Pancreas (tissue), 10 donors: Measurements from ENCODE around the gene RDH8. TPM values are rescaled to one million over a fixed set of nuclear protein-coding genes. Genes with fewer than 3 reads are reported as not detected.

Experiments used
- ATAC-seq, 4 donors: fragments of 200-7000 bp; cut with Tn5 transposase; one replicate each; pipeline versions ENCODE4 v1.8.0 to v1.9.1; 2020; ENCODE audit warnings: mild to moderate bottlenecking in 4 of 4, moderate library complexity in 4 of 4
- DNase-seq, 6 donors: peaks; one replicate each; pipeline ENCODE4 v3.0.0-alpha.2; 2020
- FAIRE-seq: peaks from 2 replicates; lab custom pipeline; 2012; peaks lifted over from hg19 to GRCh38; lab: Jason Lieb, UNC
- H3K27ac ChIP-seq, 4 donors: fragments of 200-600 bp; sonication (generic); 1 replicate in 3 of 4; 2 replicates in 1 of 4; pipeline versions ENCODE4 v1.5.0 to v1.8.0; 2020
- H3K27me3 ChIP-seq, 4 donors: fragments of 200-600 bp; one replicate each; pipeline ENCODE4 v1.8.0; 2021
- H3K36me3 ChIP-seq, 3 donors: fragments of 200-600 bp; sonication (generic) in 1 of 3; one replicate each; pipeline versions ENCODE4 v1.5.0 to v1.8.0; 2020 to 2021
- H3K4me1 ChIP-seq, 3 donors: fragments of 200-600 bp; one replicate each; pipeline ENCODE4 v1.8.0; 2021
- H3K4me3 ChIP-seq, 4 donors: fragments of 200-600 bp; sonication (generic) in 2 of 4; one replicate each; pipeline versions ENCODE4 v1.5.0 to v1.8.0; 2020 to 2021
- H3K9me3 ChIP-seq, 4 donors: fragments of 200-600 bp; one replicate each; pipeline ENCODE4 v1.8.0; 2021
- CTCF ChIP-seq, 4 donors: fragments of 200-600 bp; sonication (generic) in 3 of 4; IDR thresholded peaks; one replicate each; pipeline versions ENCODE4 v1.5.0 to v1.8.0; 2021; ENCODE audit warnings: antibody characterized with exemption in 4 of 4
- WGBS, 2 donors: extraction: QIAGEN DNeasy Blood & Tissue Kit; methylation state at CpG; one replicate each; pipeline ENCODE4 v1.1.7; 2013; 5-methylcytosine and 5-hydroxymethylcytosine counted together
- intact Hi-C, 3 donors: fragments of 100-400 bp; cut with DNase I; formaldehyde crosslinking; loops; one replicate each; pipeline versions ENCODE4 v1.11.1 to v1.14.2; 2022
- polyA plus RNA-seq, 2 donors: library from polyadenylated mRNA; stranded (reverse); fragments of 200-250 nt; gene quantifications; one replicate each; pipeline ENCODE4 v1.2.3, GENCODE V29; 2013
- total RNA-seq, 6 donors: library from RNA; stranded (reverse); fragmentation: NEBNext Ultra II Directional in 4 of 6; extraction: Animal tissue kit (Norgen Biotek cat#: 25700) in 4 of 6; gene quantifications; one replicate each; pipeline versions ENCODE4 v1.2.1 to v1.2.4, GENCODE V29; 2021 to 2023
- donor health status: healthy with polysubstance abuse.
- donor health status: DM: no; HTN: no; CAD: no; lungs with moderate emphysema.
- donor health status: DM: no; HTN: no; CAD: no.
- donor health status: control.
- donor health status: control.
- donor health status: Bipolar disorder and iron deficiency.
- donor health status: DM: yes; HTN: yes; CAD: no.
- donor health status: DM: no; HTN: no; CAD: no.
- donor health status: DM: no; HTN: no; CAD: no.
- donor health status: DM: yes; HTN: yes; CAD: no.

The RDH8 gene
- total and polyA plus RNA-seq, 8 donors: not detected

DNA sequence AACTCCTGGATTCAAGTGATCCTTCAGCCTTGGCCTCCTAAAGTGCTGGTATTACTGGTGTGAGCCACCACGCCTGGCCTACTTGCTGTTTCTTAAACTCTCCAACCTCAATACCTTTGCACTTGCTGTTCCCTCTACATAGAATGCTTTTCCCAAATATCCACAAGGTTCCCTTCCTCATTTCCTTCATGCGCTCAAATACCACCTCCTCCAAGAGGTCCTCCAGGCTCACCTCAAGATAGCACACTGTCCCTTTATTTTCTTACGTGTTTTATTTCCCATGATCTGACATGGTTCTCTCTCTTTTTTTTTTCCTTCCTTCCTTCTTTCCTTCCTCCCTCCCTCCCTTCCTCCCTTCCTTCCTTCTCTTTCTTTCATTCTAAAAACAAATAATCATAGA lies 13.5 kb downstream of the RDH8 start:
- H3K9me3 ChIP-seq: no peaks in the 10 kb centered on the region
- no peak for TF ChIP-seq CTCF (IDR thresholded peaks at IDR 0.05)
- DNase-seq: no peak
- H3K4me3 ChIP-seq: no peak overlapping the region
- no peaks in the 10 kb centered on the region for H3K4me1 ChIP-seq
- intact Hi-C loops: loop anchor here in 1 of 3 donors (10.0 kb wide), 1 partner anchor 92 kb away; the partner anchor contains the start of gene OLFM2
- H3K27me3 ChIP-seq: no peaks in the 10 kb centered on the region
- WGBS, 2 donors: 84 to 91% methylated on average over 3 of the region's 3 CpGs
- no peak for FAIRE-seq
- H3K36me3 ChIP-seq: no peaks in the 10 kb centered on the region
- no peak for ATAC-seq
- H3K27ac ChIP-seq: no peak overlapping the region

- ATAC-seq (peak; percentile 99), FAIRE-seq (peak; percentile 49), DNase-seq (peak; percentile 94 to 100 (median 98))
- Histone ChIP-seq H3K9me3 (no peaks in the 10 kb centered on the region), H3K4me3 (no peak overlapping the region), H3K27me3 (no peaks in the 10 kb centered on the region), H3K4me1 (no peaks in the 10 kb centered on the region), H3K27ac (no peak overlapping the region), H3K36me3 (no peaks in the 10 kb centered on the region)
- TF ChIP-seq CTCF (IDR thresholded peaks at IDR 0.05): peak; percentile 81 to 93 (median 90)
- intact Hi-C loops: loop anchor here in 1 of 3 donors (10.0 kb wide), 1 partner anchor 93 kb away; the partner anchor contains the start of gene OLFM2
- 6 to 8% methylated on average over 29 of the region's 29 CpGs for WGBS, 2 donors
Observed at GRCh38 chr19:10027158-10027997, 14.1 kb downstream of the RDH8 start.

GRCh38 chr19:10033614-10034013 lies 20.3 kb downstream of the RDH8 start:
- intact Hi-C loops: loop anchor here in 1 of 3 donors (5.0 kb wide), 1 partner anchor 101 kb away; no protein-coding TSS in a partner anchor

DNA sequence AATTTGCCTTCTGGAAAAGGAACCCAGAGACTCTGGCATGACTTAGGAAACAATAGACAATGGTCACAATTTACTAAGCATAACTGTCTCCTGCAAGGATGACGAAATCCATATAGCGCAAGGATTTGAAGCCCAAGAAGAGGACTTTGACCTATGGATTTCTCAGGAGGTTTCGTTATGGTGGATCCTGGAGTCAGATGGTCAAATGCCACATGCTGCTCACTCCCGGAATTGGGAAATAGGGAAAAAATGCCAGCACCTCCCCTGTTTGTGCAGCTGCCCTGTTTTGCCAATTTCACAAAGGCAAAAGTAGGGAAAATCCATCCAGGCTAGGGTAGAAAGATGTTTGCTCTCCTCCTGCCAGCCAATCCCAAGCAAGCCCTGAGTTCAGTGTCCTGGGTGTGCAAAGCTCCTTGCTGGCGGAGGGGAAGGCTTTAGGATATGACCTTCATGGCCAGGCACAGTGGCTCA lies 23.4 kb downstream of the RDH8 start:
- WGBS, 2 donors: 14% methylated on average over 5 of the region's 5 CpGs
- ATAC-seq (peak; percentile 88 to 97 (median 91)), DNase-seq (peak in 5 of 6 donors; percentile 58 to 88 (median 83))

More at GRCh38 chr19:10033614-10034013, 20.3 kb downstream of the RDH8 start:
- no peaks in the 10 kb centered on the region for H3K36me3 ChIP-seq
- FAIRE-seq: no peak
- WGBS, 2 donors: 46 to 60% methylated on average over 8 of the region's 8 CpGs
- H3K9me3 ChIP-seq: no peaks in the 10 kb centered on the region
- no peak for TF ChIP-seq CTCF (IDR thresholded peaks at IDR 0.05)
- no peak overlapping the region for H3K4me3 ChIP-seq
- no peak for ATAC-seq
- H3K27ac ChIP-seq: no peak overlapping the region
- H3K4me1 ChIP-seq: peaks cover 0 to 14% (median 0%) of the 10 kb centered on the region in 3 donors
- no peak for DNase-seq
- H3K27me3 ChIP-seq: no peaks in the 10 kb centered on the region

More for the DNA sequence above, 23.4 kb downstream of the RDH8 start:
- Histone ChIP-seq H3K4me1 (peaks cover 0 to 14% (median 0%) of the 10 kb centered on the region in 3 donors), H3K36me3 (no peaks in the 10 kb centered on the region), H3K4me3 (no peak overlapping the region), H3K27me3 (no peaks in the 10 kb centered on the region), H3K9me3 (no peaks in the 10 kb centered on the region), H3K27ac (peak overlapping the region in 3 of 4 donors; percentile 15 to 34 (median 24))
- no peak for TF ChIP-seq CTCF (IDR thresholded peaks at IDR 0.05)
- FAIRE-seq: no peak
- intact Hi-C loops: no loop called here
